C1 segment of cervical spinal cord (tissue), 14 donors: ENCODE data around the gene GLRA3.
"Not testable (repeated sequence)": the region's sequence is repeated elsewhere in the genome, so short reads cannot be mapped to it uniquely, and the experiment has no call there.

Experiments used
- DNase-seq, 14 donors: peaks; one replicate each; lab custom pipeline; 2025; lab: John Stamatoyannopoulos, UW

GLRA3 gene

GRCh38 chr4:174658246-174658645 lies 170.8 kb downstream of the GLRA3 start:
- no peak for DNase-seq

GRCh38 chr4:174657472-174657871 lies 171.6 kb downstream of the GLRA3 start:
- DNase-seq, result no peak

- no peak for DNase-seq
These were observed 174.4 kb downstream of the GLRA3 start for GRCh38 chr4:174654634-174655033.

GRCh38 chr4:174650711-174651355 lies 178.2 kb downstream of the GLRA3 start:
- DNase-seq, result no peak

- no peak for DNase-seq
These were observed 180.2 kb downstream of the GLRA3 start for GRCh38 chr4:174648812-174649211.

GRCh38 chr4:174646326-174646725 lies 182.7 kb downstream of the GLRA3 start:
- no peak for DNase-seq

- no peak for DNase-seq
These were observed 188.9 kb downstream of the GLRA3 start for GRCh38 chr4:174640146-174640545.

GRCh38 chr4:174635732-174636131 lies 193.3 kb downstream of the GLRA3 start:
- no peak for DNase-seq

- no peak for DNase-seq
These were observed 195.6 kb downstream of the GLRA3 start for GRCh38 chr4:174633399-174633798.

- no peak for DNase-seq
These were observed 196.9 kb downstream of the GLRA3 start for GRCh38 chr4:174631901-174632758.

GRCh38 chr4:174629907-174630450 lies 199.1 kb downstream of the GLRA3 start:
- DNase-seq, result not testable (repeated sequence)

GRCh38 chr4:174629265-174629664 lies 199.8 kb downstream of the GLRA3 start:
- no peak for DNase-seq

- no peak for DNase-seq
These were observed 200.9 kb downstream of the GLRA3 start for GRCh38 chr4:174628191-174628590.

- DNase-seq, result no peak
These were observed 201.6 kb downstream of the GLRA3 start for GRCh38 chr4:174627473-174627872.

- DNase-seq, result no peak
These were observed 202.6 kb downstream of the GLRA3 start for GRCh38 chr4:174626342-174627008.

GRCh38 chr4:174616661-174617060 lies 212.4 kb downstream of the GLRA3 start:
- DNase-seq, result no peak

GRCh38 chr4:174613979-174614378 lies 215.1 kb downstream of the GLRA3 start:
- DNase-seq, result no peak

GRCh38 chr4:174611792-174612191 lies 217.3 kb downstream of the GLRA3 start:
- DNase-seq, result no peak

- DNase-seq, result no peak
These were observed 221.3 kb downstream of the GLRA3 start for GRCh38 chr4:174607792-174608191.

- DNase-seq, result no peak
These were observed 224.8 kb downstream of the GLRA3 start for GRCh38 chr4:174604198-174604597.

- DNase-seq, result no peak
These were observed 228.7 kb downstream of the GLRA3 start for GRCh38 chr4:174600391-174600790.

GRCh38 chr4:174598800-174599199 lies 230.2 kb downstream of the GLRA3 start:
- no peak for DNase-seq
